Measurements from ENCODE around the gene DPY19L1.
"Not testable (repeated sequence)": the region's sequence is repeated elsewhere in the genome, so short reads cannot be mapped to it uniquely, and the experiment has no call there.

Gene DPY19L1

DNA sequence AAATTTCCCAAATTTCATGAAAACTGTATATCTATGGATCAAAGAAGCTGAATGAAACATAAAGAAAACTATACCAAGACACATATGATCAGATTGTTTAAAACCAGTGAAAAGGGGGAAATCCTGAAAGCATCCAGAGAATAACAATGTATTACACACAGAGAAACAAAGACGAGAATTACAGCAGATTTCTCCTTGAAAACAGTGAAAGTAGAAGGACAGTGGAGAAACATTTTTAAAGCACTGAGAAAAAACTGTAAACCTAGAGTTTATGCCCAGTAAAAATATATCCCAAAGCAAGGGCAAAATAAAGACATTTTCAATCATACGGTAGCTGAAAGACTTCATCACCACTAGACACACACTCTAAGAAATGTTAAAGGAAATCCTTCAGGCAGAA lies 121.0 kb downstream of the DPY19L1 start:
- DNase-seq: no peak

DNA sequence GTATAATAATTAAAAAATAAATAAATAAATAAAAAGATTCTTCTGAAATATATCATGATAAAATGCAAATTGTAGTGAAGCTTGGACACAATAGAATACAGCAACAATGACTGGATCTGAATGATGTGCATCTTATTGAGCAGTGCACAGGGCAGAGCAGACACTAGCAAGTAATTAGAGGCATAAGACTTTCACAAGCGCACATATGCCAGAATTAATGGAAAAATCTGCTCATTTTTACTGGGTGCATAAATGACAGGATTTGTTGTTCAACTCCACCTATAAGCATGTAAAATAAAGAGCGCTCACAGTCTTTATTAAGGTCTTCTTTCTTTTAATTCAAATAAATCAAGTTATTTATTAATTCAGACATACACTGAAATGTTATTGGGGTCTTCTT lies 125.0 kb downstream of the DPY19L1 start:
- no peak for DNase-seq

DNA sequence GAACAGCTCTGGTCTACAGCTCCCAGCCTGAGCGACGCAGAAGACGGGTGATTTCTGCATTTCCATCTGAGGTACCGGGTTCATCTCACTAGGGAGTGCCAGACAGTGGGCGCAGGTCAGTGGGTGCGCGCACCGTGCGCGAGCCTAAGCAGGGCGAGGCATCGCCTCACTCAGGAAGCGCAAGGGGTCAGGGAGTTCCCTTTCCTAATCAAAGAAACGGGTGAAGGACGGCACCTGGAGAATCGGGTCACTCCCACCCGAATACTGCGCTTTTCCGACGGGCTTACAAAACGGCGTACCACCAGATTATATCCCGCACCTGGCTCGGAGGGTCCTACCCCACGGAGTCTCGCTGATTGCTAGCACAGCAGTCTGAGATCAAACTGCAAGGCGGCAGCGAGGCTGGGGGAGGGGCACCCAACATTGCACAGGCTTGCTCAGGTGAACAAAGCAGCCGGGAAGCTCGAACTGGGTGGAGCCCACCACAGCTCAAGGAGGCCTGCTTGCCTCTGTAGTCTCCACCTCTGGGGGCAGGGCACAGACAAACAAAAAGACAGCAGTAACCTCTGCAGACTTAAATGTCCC lies 130.9 kb downstream of the DPY19L1 start:
- not testable (repeated sequence) for DNase-seq

DNA sequence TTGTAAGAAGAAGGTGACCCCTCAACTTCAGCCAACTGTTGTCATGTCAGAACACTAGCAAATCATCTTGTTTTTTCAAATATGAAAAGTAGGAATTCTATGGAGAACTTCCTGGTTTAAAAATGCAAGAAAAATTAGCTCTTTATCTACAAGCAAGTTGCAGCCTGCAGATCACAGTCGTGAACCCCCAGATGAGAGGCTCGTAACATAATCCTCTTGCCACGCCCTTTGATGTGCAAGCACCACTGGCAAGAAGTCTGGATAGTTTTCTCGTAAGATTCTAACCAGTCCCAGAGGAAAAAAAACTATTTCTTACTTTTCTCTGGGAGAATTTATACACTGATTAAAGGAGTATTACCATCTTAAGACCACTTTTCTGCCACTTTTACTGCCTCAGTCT lies 132.3 kb downstream of the DPY19L1 start:
- DNase-seq: no peak

DNA sequence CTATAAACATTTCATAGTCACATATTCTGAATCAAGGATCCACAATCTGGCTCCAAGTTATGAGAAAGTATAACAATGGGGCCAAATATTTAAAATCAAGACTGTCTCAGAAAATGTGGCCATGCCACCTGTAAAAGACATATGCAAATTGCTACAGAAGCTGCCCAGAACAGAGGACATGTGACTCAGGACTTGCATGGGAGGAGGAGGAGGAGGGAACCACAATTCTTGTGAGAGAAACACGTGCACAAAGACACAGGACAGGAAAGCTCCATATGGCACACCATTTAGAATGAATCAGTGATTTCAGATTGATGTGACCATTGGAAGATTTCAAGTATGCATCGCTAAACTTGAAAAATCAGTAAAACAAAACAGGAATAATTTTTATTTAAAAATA lies 133.4 kb downstream of the DPY19L1 start:
- not testable (repeated sequence) for DNase-seq

DNA sequence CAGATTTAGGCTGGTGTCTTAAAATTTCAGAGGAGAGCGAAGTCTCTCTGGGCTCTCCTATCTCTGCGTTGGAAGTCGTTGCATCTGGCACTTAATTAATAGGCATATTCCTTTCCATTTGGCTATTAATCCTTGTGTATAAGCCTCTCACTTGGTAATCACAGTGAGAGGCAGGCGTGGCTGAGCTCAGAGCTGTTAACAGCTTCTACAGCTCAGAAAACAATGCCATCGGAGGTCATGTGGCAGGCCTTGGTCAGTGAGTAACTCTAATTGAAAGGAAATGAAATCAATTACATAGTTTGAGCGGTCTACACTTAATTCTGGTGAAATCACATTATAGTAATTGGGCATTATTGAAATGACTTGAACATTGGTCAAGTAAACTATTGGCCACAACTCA lies 135.1 kb downstream of the DPY19L1 start:
- DNase-seq: no peak

DNA sequence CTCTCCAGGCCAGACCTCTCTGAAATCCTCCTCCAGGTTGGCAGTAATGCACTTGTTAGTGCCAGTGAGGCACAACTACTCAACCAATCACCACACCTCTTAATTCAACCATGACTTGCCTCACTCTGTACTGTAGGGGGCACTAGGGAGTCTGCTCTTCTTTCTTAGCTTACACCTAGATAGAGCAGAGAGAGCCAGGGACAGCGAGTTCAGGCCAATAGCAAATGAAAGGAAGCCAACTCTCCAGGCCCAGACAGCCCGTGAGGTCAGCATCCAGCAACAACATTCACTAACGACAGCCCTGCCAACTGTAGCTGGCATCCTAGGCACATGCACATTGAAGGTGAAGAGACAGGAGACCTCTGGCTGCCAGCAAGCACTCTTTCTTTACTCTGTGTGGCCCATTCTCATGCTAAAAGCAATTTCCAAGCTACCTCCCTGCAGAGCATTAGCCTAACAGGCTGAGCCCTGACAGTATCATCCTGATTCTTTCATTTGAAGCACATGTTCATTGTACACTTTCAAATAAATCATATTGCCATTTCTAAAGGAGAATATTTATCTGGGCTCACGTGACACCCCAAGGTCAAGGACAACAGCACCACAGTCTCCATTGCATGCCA lies 136.3 kb downstream of the DPY19L1 start:
- DNase-seq: no peak

DNA sequence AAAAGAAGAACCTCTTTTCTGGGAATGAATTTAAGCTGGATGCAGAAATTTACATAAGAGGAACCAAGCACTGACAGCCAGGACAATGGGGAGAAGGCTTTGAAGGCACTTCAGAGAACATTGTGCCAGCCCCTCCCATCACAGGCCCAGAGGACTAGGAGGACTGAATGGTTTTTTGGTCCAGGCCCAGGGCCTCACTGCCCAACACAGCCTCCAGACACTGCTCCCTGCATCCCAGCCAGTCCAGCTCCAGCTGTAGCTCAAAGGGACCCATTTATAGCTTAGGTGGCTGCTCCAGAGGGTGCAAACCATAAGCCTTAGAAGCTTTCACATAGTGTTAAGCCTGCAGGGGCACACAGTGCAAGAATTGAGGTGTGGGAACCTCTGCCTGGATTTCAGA lies 142.1 kb downstream of the DPY19L1 start:
- no peak for DNase-seq

DNA sequence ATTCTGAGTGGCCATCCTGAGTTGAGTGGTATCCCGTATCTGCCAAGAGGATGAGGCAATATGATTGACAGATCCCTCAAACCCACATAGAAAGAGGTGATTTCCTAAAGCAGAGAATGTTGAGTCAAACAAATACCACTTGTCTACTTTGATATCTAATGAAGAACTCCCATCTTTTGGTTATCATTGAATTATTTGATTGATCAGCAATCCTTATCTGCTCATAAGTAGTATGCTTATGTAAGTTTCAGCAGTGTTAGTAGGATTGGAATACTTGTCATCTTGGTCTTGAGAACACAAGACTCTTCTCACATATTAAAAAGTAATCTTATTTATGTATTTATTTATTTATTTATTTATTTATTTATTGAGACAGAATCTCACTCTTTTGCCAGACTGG lies 147.3 kb downstream of the DPY19L1 start:
- DNase-seq: no peak

DNA sequence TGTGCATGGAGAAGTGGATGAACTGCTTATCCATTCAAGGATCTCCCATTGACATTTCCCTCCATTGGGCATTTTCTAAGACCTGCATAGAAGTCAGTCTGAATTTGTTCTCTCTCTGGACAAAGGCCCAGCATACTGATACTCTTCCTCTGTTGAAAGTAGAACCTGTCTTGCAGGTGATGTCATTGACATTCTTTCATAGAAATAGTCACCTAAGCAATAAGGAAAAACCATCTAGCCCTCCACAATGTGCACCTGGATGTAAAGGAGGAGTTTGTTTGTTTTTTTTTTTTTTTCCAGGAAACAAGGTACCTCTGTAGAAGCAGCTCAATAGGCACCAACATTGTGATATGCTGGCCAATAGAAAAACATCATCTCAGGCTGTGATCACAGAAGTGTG lies 150.4 kb downstream of the DPY19L1 start:
- DNase-seq: no peak

DNA sequence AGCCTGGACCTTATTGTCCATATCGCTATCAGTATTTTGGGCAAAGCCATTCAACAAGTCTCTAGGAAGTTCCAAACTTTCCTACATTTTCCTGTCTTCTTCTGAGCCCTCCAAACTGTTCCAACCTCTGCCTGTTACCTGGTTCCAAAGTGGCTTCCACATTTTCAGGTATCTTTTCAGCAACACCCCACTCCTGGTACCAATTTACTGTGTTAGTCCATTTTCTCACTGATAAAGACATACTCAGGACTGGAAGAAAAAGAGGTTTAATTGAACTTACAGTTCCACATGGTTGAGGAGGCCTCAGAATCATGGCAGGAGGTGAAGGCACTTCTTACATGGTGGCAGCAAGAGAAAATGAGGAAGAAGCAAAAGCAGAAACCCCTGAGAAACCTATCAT lies 153.4 kb downstream of the DPY19L1 start:
- not testable (repeated sequence) for DNase-seq

DNA sequence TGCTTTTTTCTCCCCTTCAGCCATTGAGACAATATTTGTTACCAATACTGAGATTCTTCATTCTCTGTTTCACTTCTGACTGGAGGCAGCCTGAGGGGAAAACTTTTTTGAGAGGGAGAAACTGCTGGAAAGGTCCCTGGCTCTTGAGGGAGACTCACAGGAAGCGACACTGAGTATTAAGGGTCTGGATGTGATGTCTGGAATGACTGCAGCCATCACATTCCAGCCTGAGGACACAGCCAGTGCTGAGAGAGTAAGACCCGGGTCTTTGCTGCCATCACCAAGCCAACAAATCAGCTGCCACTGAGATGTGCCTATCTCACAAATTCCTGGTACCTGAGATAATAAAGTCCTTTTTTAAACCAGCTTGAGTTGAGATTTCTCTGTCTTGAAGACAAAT lies 157.4 kb downstream of the DPY19L1 start:
- no peak for DNase-seq

DNA sequence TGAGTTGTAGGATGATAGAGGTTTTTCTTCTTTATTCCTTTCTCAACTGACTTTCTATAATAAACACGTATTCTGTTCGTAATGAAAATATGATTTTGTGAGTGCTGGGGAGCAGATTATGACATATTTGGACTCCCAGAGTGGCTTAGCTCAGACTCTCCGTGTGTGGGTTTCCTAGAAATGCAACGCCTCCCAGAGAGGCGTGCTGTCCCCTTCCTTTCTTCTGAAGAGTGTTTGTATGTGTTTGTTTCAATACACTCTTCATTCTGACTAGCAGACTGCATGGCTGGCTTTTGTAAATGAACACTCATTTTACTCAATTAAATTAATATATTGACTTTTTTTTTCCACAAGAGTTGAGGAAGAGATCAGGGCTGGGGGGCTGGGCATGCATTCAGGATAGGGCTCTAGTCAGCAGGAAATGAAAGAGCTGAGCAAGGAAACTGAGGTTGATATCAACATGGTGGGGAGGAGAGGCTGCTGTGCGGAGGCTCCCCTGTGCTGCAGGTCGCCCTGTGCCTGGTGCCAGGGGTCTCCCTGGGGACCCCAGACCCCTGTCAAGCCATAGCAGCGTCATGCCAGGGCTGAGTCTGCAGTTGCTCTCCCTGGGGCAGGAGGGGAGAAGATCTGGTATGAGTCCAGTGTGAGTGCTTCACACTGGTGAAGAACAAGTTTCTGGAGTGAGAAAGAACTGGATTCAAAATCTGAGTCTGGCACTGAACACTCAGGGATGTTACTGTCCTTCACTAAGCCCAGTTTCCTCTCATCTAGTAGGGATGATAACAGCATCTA lies 158.1 kb downstream of the DPY19L1 start:
- not testable (repeated sequence) for DNase-seq

All from NCI-H1105 treated with DMSO at 0.1 percent for 48 hours (cell line).